HG03159 (cell line): Measurements from ENCODE around the gene PAXX.

Experiments
- ATAC-seq: cut with Tn5 transposase; IDR thresholded peaks from one replicate; pipeline ENCODE4 v1.9.1; 2021; ENCODE audit warnings: mild to moderate bottlenecking, moderate library complexity; ENCODE audit not compliant: unreplicated experiment

The PAXX gene

DNA sequence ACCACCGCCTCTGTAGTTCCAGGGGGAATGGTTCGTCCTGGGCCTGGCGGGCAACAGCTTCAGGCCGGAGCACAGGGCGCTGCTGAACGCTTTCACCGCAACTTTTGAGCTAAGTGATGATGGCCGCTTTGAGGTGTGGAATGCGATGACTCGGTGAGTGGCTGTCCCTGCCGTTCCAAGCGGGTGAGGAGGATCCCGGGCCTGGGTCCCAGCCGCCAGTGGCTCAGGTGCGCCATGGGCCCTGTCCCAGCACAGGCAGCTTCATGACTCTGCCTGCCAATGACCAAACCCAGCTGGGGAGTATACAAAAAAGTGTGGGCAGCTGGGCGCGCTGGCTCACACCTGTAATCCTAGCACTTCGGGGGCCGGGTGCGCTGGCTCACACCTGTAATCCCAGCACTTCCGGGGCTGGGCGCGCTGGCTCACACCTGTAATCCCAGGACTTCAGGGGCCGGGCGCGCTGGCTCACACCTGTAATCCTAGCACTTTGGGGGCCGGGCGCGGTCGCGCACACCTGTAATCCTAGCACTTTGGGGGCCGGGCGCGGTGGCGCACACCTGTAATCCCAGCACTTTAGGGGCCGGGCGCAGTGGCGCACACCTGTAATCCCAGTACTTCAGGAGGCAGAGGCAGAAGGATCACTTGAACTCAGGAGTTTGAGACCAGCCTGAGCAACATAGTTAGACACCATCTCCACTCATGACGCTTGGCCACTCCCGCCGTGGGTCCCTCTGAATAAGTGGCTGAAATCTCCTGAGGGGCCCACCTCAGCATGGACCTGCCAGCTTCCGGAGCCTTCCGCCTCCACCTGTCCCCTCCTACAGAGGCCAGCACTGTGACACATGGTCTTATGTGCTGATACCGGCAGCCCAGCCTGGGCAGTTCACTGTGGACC is 39.1 kb upstream of the PAXX start:
- ATAC-seq, result no peak

DNA sequence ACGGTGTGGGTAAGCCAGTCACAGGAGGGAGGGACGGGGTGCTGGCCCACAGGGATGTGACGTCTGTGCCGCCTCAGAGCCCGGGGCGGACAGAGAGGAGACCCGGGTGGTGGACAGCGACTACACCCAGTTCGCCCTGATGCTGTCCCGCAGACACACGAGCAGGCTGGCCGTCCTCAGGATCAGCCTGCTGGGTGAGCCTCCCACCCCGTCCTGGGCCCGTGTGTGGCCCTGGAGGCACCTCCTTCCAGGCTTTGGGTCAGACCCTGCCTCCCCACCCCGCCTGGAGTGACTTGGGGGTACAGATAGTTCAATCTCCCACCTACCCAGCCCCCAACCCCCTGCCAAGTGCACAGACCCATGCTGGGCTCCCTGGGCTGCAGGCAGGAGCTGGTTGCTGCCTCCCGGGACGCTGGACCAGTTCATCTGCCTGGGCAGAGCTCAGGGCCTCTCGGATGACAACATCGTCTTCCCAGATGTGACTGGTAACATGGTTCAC is 38.4 kb upstream of the PAXX start:
- ATAC-seq, result no peak

DNA sequence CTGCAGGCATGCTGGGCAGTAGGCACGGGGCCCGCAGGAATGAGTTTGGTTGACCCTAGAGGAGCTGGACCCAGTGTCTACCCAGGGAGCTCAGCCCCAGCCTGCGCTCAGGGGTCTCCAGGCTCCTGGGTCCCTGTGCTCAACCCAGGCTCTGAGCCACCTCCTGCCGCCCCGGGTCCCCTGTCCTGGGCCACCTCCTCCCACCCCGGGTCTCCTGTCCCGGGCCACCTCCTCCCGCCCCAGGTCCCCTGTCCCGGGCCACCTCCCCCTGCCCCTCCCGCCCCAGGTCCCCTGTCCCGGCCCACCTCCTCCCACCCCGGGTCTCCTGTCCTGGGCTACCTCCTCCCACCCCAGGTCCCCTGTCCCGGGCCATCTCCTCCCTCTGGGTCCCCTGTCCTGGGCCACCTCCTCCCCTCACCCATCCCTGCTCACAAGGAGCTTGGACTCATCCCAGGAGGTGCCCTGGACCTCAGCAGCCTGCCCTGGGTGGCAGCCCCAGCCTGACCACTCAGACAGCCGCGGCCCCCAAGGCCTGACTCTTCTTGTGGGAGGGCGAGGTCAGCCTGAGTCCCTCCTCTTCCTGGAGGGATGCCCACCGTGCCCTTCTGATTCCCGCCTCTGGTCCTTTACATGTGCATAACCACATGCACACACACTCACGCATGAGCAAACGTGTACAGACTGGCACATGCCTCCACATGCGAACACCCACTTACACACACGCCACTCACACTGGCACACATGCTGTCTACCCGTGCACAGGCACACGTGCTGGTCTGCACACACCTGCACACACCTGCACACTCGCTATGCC is 37.7 kb upstream of the PAXX start:
- ATAC-seq, result no peak

DNA sequence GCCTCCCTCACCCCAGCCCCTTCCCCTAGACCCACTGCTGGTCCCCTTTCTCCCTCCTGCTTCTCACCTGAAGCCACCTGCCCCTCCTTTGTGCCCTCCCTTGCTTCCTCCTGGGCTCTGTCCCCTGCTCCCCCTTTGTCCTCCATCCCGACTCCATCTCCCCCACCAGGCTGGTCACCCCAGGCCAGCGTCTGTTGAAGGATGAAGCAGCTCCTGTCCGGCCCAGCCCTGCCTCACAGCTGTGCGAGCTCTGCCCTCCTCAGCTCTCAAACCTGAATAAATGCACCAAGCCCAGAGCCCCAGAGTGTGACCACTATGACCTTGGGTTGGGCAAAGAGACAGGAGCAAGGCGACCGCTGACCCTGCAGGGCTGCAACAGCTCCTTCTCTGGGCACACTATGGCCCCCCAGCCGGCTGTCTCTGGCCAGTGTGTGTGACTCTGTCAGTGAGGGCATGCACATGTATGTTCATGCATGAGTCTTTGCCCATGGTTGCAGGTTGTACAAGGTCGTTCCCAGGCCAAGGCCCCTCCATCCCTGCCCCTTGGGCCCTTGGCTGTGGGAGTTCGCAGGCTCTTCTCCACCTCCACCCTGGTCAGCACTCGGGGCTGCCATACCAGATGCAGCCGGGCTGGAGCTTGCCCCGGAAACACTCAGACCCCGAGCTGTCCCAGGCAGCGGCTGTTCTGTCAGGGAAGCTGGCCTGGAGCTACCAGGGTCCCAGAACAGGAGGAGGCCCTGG is 36.9 kb upstream of the PAXX start:
- ATAC-seq, result no peak

DNA sequence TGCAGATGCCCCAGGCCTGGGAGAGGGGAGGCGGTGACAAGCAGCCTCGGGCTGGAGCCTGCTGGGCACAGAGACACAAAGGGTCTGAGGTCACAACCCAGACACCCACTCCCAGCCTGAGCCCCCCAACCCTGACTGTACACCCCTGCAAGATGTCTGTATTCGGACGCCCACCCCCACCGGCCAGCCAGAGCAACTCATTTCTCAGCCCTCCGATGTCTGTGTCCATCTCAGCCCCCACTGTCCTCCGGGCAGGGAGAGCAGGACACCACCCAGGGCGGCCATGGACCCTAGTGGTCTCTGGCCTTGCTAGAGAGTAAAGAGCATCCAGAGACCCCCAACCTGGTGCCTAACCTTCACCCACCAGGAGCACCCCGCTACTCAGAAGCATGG is 36.3 kb upstream of the PAXX start:
- ATAC-seq, result no peak

DNA sequence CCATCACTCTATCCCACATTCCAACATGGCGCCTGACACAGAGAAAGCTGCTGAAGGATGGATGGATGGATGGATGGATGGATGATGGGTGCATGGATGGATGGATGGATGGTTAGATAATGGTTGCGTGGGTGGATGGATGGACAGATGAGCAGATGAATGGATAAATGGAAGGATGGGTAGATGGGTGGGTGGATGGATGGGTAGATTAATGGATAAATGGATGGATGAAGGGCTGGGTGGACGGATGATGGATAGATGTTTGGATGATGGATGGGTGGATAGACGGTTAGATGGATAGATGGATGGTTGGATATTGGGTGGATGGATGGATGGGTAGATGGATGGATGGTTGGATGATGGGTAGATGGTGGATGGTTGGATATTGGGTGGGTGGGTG is 35.6 kb upstream of the PAXX start:
- ATAC-seq, result no peak

DNA sequence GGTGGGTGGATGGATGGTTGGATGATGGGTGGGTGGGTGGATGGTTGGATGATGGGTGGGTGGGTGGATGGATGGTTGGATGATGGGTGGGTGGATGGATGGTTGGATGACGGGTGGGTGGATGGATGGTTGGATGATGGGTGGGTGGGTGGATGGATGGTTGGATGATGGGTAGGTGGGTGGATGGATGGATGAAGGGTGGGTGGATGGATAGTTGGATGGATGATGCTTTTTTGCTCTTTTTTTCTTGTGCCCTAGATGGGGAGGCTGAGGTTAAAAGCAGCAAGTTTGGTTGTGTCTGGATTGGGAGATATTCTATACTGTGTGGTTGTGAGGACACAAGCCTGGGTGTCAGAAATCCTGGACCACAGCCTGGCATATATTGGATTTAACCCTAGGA is 34.8 kb upstream of the PAXX start:
- ATAC-seq, result no peak

DNA sequence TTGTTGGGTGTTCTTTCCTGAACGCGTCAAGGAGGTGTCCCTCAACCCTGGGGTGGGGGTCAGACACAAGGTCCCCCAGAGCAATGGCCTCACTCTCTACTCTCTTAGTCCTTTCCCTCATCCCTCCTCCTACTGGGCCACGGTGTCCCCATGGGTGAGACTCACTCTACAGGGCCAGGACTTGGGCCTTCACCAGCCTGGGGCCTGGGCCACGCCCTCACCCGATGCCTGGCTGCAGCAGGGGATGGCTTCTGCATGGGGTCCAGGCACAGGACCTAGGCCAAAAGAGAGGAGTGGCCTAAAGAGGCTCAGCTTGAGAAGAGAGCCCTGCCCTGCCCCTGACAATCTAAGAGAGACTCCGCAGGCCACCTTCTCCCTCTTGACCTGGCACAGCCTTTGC is 34.3 kb upstream of the PAXX start:
- no peak for ATAC-seq

DNA sequence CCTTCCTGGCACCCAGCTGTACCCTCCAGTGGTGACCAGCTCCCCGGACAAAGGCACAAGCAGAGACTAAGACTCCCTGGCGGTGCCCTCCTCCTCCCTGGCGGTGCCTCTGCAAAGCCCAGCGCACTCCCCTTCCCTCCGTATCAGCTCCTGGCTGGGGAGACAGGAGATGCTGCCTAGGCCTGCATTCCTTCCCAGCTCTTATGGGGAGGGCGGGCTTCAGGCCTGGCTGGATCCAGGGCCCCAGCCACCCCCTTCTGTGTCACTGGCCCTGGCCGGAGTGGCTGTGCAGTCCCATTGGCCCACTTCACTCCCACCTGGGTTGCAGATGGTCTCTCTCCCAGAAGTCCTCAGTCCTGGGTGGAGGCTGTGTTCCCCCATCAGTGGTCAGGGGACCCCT is 33.7 kb upstream of the PAXX start:
- no peak for ATAC-seq

DNA sequence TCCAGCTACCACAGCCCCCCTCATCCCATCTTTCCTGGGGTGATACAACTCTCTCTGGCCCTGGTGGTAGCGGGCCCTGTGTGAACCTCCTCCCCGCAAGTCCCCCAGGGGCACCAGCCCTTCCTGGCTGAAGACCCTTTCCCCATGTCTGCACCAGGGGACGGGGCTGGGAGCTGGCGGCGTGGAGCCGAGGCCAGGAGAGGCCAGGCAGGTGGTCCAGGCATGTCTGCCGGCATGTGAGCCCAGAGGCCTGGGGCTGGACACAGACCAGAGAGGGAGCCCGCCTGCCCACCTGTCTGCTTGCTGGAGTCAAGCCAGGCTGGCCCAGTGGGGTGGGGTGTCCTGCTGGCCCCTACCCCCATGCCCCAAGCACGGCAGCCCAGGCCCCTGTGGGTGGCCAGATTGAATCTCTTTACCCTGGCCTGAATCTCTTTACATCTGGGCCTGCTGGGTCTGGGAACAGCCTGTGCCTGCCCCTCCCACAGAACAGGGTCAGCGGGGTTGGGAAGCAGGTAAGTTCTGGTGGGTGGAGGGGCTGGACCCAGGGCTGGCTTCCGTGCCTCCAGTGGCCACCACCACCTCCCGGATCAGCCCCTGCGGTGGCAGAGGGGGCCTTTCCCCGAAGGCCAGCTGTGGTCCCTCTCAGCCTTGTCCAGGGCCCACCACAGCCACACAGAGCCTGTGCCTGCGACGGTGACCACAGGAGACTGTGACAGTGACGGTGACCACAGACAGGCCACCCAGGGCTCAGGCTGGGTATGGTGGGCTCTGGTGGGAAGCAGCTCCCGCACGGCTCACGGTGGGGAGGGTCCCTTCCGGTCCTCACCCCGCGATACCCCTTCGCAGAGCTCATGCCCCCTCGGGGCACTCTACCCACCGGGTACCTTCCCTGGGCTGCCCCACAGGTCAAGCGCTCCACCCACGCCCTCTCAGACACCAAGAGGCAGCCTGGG is 33.0 kb upstream of the PAXX start:
- ATAC-seq, result no peak

DNA sequence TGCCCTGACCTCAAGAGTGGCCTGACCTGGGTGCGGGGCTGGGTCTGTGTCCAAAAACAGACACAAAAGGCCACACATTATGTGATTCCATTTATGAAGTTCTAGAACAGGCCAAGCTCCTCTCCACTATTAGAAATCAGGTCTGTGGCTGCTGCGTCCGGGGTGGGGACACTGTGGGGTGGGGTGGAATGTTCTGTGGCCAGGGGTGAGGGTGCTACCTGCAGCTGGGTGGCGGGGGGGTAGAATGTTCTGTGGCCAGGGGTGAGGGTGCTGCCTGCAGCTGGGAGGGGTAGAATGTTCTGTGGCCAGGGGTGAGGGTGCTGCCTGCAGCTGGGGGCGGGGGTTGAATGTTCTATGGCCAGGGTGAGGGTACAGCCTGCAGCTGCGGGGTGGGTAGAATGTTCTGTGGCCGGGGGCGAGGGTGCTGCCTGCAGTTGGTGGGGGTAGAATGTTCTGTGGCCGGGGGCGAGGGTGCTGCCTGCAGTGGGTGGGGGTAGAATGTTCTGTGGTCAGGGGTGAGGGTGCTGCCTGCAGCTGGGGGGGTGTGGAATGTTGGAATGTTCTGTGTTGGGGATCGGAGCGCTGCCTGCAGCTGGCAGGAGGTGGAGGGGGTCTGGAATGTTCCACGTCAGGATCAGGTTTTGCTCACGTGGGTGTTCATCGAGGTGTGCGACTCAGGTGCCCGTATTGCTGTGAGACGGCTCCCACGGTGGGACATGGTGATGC is 31.8 kb upstream of the PAXX start:
- ATAC-seq, result no peak

DNA sequence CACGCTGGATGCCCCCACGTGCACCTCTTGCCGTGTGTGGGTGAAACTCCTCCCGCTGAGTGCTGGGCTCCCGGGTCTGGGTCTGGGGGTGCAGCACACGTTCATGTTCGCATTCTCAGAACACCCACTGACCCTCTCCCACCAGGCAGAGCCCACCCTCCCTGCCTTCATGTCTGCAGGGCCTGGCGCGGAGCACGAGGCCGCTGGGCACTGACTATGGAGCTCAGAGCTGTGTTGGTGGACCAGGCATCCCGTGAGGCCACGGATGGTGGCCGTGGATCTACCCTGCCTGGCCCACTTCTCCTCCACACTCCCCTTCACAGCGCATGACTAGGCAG is 31.3 kb upstream of the PAXX start:
- no peak for ATAC-seq

DNA sequence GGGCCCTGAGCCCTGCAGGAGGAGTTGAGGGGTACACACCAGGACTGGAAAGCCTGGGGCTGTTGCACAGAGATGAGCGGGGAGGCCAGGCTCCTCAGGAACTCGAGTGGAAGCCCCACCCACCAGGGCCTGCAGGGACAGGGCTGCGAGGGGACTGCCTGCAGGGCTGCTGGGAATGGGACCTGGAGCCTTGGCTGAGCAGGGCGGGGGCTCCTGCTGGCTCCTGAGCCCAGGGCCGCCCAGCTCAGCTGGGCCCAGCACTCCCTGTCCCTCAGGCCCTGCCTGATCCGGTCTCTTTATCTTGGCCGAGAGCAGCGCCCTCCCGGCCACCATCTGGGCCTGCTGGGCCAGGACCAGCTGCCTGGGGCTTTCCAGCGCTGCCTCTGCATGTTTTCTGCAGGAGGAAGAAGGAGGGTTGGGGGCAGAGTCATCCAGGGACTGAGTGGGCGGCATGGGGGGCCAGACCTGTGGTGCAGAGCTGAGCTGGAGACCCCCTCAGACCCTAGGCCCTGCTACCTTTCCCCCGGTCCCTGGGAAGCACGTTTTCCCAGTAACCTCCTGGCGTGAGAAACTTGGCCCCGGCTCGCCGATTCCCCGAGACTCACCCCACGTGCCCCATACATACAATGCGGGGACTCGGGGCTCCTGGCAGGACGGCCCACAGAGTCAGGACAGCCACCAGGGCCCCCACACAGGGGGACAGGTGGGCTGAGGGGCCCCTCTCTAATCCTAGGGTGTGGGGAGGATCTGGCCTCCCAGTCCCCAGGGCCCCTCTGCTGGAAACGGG is 30.8 kb upstream of the PAXX start:
- ATAC-seq, result no peak

DNA sequence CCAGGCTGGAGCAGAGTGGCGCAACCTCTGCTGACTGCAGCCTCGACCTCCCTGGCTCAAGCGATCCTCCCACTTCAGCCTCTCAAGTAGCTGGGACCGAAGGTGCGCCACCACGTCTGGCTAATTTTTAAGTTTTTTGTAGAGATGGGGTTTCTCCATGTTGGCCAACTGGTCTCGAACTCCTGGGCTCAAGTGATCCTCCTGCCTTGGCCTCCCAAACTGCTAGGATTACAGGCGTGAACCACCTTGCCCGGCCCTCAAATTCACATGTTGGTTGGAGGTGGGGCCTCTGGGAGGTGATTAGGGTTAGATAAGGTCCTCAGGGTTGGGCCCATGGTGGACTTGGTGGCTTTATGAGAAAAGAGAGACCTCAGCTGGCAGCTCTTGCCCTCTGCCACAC is 30.1 kb upstream of the PAXX start:
- ATAC-seq, result no peak

DNA sequence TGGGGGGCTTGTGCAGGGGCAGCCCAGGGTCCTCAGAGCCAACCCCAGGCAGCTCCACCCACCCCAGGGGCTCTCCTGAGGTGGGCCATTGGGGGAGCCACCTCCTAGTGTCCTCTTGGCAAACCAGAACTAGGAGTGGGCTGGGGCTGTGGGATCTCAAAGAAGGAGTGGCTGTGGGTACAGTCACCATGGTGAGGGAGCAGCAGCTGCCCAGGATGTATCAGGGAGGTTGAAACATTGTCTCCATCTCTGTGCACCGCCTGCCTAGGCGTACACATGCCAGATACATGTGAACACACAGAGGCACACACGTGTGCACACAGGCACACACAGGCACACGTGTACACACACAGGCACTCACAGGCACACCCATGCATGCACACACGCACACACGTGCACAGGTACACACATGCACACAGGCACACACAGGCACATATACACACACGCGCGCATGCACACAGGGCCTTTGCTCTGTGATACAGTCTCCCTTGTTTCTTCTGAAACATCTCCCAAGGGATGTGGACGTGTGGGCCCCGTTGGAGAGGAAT is 29.4 kb upstream of the PAXX start:
- no peak for ATAC-seq

DNA sequence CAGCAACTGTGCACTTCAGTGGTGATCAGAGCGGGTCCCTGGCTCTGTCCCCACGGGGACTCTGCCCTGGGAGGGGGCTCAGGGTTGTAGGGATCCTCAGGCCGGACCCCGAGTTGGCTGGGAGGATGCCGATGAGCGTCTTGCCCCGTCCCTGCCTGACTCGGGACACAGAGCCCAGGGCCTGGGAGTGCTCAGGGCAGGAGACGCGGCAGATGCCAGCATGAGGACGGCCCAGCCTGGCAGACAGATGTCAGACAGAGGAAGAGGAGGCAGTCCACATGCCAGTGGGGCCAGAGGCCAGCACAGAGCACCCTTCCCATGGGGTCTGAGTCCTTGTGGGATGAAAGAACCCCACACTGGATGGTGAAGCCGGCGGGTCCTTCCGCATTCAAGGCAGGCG is 28.9 kb upstream of the PAXX start:
- no peak for ATAC-seq

DNA sequence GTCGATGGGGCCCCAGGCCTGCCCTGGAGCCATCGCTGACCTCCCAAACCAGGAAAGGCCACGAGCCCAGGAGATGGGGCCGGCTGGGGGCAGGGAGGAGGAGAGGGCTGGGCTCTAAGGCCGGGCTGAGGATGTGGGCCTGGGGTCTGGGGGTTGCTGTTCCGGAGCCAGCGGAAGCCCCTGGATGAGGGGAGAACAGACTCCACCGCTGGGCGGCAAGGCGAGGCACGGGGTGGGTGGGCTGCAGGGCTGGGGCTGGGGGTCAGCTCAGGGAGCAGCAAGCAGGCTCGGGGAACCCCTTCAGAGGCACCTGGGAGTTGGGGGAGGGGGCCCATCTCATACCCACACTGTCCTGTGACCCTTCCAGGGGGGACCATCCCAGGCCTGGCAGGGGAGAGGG is 28.5 kb upstream of the PAXX start:
- ATAC-seq, result no peak

DNA sequence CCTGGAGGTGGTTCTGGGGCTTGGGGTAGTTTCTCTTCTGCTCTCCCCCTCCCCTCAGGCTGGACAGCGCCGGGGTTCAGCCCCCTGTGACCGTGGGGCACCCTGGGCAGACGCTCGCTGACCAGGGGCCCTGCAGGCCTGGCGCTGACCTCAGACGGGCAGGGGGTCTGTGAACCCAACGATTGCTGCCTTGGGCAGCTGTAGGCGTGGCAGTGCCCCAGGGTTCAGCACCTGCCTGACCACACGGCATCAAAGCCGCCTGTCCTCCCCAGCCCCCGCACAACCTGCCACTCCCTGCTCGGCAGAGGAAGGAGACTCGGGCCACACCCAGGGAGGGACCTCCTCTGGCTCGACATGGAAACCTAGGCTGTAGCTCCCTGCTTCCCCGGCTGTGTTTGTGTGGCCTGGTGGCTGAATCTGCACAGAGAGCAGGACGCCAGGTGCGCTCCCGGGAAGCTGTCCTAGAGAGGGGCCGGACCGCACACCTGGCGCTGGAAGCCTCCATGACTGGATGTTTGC is 28.0 kb upstream of the PAXX start:
- ATAC-seq, result no peak
